ENCODE data around the gene USP10.

USP10 gene

DNA sequence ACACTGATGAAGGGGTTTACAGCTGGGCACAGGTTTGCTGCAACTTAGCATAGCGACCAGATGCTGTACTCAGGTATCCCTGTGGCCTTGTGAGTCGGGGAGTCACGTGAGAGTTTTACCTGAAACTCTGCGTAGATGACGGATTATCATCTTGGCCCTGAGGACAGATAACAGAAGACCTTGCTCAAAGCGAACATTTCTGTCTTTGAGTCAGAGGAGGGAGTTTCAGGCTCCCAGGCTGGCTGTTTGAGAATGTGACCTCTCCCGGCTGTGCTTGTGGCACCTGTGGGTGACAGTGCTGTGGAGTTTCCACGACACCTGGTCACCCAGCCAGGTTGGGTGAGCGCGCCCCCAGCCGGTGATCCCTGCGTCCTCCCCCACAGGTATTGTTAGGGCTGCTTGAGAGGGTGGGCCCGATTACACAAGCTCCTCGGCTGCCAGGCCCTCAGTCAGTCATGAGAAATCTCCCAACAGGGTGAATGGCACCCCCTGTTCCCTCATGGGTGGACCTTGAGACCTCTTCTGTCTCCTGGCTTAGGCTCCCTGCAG is 75.5 kb downstream of the USP10 start:
- DNase-seq (ENCODE audit: low spot score), result no peak

DNA sequence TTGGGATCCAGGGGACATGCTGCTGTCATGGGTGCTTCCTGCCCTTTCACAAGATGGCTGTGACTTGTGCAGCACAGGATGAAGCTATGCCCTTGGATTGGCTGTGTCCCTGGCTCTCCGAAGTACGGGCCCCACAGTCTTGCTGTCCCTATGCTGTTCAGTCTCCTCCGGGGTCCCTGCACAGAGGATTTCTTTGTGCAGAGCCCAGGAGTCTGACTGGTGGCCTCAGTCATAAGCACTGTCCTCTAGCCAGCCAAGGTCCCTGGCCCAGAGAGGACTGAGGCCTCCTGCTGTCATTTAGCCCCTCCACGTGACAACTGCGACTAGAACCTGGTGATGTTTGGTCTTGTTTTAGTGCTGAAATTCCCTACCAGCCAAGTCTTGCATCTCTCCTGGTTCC is 77.6 kb downstream of the USP10 start:
- DNase-seq (ENCODE audit: low spot score), result no peak

DNA sequence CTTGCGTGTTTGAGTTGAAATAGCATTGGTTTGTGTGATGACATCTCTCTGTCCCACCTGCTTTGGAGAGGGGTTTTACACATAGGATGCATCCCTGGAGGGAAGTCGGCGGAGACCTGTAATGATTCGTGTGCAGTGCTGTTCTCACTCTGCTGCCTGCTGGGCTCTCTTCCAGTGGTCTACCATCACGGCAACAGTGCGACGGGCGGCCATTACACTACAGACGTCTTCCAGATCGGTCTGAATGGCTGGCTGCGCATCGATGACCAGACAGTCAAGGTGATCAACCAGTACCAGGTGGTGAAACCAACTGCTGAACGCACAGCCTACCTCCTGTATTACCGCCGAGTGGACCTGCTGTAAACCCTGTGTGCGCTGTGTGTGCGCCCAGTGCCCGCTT is 78.9 kb downstream of the USP10 start:
- no peak for DNase-seq (ENCODE audit: low spot score)

DNA sequence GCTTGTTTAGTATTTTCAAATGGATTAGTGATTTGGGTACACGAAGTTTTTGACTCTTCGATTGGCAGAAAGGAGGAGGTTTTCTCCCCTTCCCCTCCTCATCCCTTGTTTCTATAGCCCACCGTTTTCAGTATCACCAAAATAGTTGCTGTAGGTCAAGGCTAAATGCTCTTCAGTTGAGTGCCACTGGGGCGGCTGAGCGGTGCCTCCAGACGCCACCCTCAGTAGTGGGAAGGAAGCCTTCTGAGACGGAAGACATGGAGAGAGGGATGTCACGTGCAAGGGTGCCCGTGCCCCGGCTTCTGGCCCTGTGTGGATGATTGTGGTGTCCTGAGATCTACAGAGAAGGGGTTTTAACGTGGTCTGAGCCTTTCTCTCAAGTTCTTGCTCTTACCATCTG is 80.3 kb downstream of the USP10 start:
- no peak for DNase-seq (ENCODE audit: low spot score)

DNA sequence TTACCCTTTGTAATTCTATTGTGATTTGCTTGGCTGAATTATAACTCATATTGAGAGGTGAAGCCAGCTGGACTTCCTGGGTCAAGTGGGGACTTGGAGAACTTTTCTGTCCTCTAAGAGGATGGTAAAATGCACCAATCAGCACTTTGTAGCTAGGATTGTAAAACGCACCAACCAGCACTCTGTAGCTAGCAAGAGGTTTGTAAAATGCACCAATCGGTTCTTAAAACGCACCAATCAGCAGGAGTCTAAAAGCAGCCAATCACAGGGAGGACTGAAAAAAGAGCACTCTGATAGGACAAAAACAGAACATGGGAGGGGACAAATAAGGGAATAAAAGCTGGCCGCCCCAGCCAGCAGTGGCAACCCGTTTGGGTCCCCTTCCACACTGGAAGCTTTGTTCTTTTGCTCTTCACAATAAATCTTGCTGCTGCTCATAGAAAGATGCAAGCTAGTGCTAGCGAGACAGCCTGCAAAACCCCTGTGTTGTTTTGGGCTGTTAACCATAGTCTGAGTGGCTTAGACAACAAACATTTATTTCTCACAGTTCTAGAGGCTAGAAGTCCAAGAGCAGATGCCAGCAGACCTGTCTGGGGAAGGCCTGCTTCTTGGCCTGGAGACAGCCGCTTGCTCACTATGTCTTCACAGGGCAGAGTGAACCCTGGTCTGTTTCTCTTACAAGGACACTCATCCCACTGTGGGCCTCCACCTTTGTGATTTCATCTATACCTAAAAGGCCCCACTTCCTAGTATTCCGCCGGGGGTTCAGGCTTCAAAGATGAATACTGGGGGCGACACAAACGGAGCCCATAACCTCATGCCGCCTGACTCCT is 81.0 kb downstream of the USP10 start:
- DNase-seq (ENCODE audit: low spot score), result no peak

GRCh38 chr16:84782846-84783245 is 83.0 kb downstream of the USP10 start:
- no peak for DNase-seq (ENCODE audit: low spot score)

GRCh38 chr16:84785843-84786581 is 86.2 kb downstream of the USP10 start:
- peak; percentile 52 for DNase-seq (ENCODE audit: low spot score)

DNA sequence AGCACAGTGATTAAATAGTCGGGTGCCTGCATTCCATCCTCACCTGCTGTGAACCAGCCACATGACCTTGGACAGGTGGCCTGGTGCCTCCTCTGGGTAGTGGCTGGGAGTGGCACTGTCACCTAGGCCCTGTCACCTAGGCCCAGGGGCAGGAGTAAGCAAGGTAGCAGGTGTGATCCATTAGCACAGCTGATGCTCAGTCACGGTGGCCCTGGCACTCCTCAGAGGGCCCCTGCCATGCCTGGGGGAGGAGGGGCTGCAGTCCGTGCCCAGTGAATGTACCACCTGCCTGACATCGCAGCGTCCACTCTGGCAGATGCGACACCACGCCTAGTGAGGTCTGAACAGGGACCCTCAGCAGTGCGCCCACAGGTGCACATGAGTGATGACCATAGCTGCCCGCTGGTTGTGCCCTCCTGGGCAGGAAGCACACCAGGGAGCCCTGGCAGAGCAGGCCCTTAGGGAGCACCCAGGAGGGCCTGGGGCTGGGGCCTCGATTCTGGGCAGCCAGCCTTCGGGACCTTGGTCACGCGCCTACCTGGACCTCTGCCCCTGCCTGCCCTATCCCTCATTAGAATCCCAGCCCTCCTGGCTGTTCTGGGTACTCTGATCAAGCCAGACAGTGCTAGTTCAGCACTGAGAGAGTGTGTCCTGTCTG is 86.9 kb downstream of the USP10 start:
- DNase-seq (ENCODE audit: low spot score), result peak; percentile 54

- no peak for DNase-seq (ENCODE audit: low spot score)
Observed at GRCh38 chr16:84787263-84787622, 87.4 kb downstream of the USP10 start.

GRCh38 chr16:84788920-84789391 is 89.2 kb downstream of the USP10 start:
- no peak for DNase-seq (ENCODE audit: low spot score)

DNA sequence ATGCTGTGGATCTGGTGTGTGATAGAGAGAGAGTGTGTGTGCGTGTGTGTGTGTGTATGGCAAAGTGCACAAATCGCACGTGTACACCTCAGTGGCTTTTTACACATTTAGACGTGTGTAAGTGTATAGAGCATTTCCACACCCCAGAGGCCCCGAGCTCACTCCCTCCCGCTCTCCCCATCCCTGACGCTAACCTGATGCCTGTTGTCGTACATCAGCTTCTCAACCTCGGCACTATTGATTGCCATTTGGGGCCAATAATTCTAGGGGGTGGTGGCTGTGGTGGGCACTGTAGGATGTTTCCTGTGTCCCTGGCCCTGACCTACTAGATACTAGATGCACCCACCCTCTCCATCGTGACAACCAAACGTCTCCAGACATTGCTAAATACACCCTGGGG is 89.6 kb downstream of the USP10 start:
- DNase-seq (ENCODE audit: low spot score), result no peak

GRCh38 chr16:84790301-84790700 is 90.5 kb downstream of the USP10 start:
- DNase-seq (ENCODE audit: low spot score), result no peak

DNA sequence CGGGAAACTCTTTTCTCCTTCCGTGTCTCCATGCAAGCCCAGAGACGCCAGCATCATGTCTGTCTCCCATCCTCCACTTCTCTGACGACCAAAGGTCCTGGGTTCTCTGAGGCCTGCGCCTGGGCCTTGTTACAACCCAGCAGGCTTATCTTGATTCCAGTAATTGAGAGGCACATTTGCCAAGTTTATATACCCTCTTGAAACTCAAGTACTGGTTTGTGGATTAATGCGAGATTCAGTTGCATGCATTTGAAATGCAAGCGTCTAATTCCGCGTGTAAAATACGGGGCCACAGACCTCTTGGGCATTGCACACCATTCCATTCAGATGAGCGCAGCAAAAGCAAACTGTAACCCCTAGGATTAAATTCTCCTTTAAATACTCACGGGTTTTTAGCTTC is 91.3 kb downstream of the USP10 start:
- DNase-seq (ENCODE audit: low spot score), result no peak

- no peak for DNase-seq (ENCODE audit: low spot score)
Observed at GRCh38 chr16:84791501-84791900, 91.7 kb downstream of the USP10 start.

GRCh38 chr16:84794186-84794585 is 94.4 kb downstream of the USP10 start:
- DNase-seq (ENCODE audit: low spot score), result no peak

DNA sequence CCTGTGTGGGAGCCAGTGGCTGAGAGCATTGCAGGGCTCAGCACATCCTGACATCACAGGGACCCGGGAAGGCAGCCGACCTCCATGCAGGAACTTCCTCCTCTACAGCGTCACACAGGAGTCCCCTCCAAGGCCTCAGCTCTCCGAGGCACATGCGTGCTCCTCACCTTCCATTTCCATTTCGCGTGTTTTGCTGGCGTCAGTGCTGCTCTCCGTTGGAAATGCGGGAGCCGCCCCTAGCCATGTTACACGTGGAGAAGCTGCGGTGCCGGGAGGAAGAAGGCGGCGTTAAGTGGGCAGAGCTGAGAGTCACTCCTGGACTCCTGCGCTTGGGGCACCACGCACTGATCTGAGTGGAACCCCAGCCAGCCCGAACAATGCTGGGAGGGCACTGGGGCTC is 94.8 kb downstream of the USP10 start:
- DNase-seq (ENCODE audit: low spot score), result no peak

DNA sequence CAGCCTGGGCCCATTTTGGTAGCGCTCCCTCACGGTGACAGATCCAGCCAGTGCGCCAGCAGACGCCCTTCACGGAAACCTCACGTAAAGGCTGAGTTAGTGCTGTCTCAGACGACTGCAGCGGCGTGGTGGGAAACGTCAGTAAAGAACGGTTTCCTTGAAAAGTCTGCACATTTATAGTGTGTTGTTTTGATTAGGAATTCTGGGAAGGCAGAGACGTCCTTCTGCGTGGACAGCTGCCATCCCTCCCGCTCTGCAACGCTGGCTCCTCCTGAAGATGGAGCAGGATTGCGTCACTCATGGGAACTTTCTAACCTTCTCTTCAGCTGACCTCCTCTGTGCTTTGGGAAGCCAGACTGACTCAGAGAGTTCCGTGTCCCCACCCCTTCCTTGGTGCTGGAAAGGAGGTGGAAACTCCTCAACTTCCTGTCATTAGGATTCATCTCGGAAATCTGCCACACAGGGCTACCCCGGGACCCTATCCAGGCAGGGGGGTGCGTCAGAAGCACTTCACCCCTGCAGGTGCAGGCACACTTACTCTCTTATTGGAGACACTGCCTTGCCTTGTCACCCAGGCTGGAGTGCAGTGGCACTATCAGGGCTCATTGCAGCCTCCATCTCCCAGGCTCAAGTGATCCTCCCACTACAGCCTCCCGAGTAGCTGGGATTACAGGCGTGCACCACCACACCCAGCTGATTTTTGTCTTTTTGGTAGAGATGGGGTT is 95.7 kb downstream of the USP10 start:
- no peak for DNase-seq (ENCODE audit: low spot score)

DNA sequence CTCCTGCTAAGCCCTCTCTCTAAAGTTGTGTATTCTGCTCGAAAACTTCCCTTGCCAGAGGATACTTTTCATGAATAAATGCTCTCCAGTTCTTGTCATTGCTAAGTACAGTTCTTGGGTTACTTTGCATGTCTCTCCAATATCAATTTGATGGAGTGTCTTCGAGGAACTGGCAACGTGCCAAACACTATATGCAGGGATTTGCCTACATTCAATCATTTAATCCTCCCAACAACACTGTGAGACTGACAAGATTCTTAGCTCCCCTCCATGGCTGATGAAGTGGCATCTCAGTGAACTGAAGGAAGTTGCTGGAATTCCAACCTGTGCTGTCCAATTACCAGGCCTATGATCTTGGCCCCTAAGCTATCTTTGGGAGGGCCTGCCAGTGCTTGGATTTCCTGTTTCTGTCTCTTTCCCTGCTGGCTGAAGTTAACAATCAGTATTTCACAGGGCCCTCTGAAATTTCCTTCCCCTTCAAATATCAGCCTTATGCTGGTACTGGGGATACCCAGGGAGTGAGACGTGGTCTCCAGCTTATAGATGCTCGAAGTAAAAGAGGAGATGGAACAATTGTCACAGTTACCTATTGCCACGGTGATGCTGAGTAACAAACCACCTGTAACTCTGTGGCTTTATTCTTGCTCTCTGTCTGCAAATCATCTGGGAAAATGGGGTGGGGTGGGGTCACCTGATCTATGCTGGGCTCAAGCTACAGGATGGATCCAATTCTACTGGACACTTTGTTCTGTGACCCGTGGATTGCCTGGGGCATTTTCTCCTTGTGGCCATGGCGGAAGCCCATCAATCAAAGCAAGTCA is 100.6 kb downstream of the USP10 start:
- DNase-seq (ENCODE audit: low spot score), result no peak

- DNase-seq (ENCODE audit: low spot score), result no peak
Observed at GRCh38 chr16:84803146-84803545, 103.3 kb downstream of the USP10 start.

- no peak for DNase-seq (ENCODE audit: low spot score)
Observed at GRCh38 chr16:84804326-84804725, 104.5 kb downstream of the USP10 start.

- DNase-seq (ENCODE audit: low spot score), result no peak
Observed at GRCh38 chr16:84806256-84806889, 106.6 kb downstream of the USP10 start.

Measured in iPS-NIHi11 (cell line).